ENCODE data around the gene MEGF11. TPM values are rescaled to one million over a fixed set of nuclear protein-coding genes. Genes with fewer than 3 reads are reported as not detected.

MEGF11 gene
- total RNA-seq, 3 donors from 2014 or later (not counting 1 experiment from before 2014, with no cell fraction given), result not detected

GRCh38 chr15:66100761-66101160 is 152.8 kb downstream of the MEGF11 start:
- no peaks in the 10 kb centered on the region for H3K9me3 ChIP-seq (ENCODE audit: control insufficient read depth, insufficient read depth, low read length)
- no peaks in the 10 kb centered on the region for H3K4me1 Mint-ChIP-seq
- no peaks in the 10 kb centered on the region for H3K9me3 Mint-ChIP-seq
- H3K27ac Mint-ChIP-seq, result no peak overlapping the region
- no peaks in the 10 kb centered on the region for H3K27me3 ChIP-seq (ENCODE audit: control insufficient read depth, insufficient read depth, low read length)
- no peak overlapping the region for H3K27ac ChIP-seq (ENCODE audit: low read length)
- TF ChIP-seq, protein P1, sequence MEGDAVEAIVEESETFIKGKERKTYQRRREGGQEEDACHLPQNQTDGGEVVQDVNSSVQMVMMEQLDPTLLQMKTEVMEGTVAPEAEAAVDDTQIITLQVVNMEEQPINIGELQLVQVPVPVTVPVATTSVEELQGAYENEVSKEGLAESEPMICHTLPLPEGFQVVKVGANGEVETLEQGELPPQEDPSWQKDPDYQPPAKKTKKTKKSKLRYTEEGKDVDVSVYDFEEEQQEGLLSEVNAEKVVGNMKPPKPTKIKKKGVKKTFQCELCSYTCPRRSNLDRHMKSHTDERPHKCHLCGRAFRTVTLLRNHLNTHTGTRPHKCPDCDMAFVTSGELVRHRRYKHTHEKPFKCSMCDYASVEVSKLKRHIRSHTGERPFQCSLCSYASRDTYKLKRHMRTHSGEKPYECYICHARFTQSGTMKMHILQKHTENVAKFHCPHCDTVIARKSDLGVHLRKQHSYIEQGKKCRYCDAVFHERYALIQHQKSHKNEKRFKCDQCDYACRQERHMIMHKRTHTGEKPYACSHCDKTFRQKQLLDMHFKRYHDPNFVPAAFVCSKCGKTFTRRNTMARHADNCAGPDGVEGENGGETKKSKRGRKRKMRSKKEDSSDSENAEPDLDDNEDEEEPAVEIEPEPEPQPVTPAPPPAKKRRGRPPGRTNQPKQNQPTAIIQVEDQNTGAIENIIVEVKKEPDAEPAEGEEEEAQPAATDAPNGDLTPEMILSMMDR (IDR thresholded peaks at IDR 0.05), result no peak
- intact Hi-C loops (cut with micrococcal nuclease), result no loop called here
- H3K36me3 Mint-ChIP-seq, result no peaks in the 10 kb centered on the region
- H3K4me3 Mint-ChIP-seq, result no peak overlapping the region
- ATAC-seq, result no peak
- no peak for DNase-seq
- WGBS (ENCODE audit: insufficient coverage), result 80% methylated on average over 10 of the region's 10 CpGs
- peaks cover 6 to 26% of the 10 kb centered on the region in 2 donors for H3K27me3 Mint-ChIP-seq (ENCODE audit: low read depth in 2 of 2)
- no peaks in the 10 kb centered on the region for H3K36me3 ChIP-seq (ENCODE audit: control insufficient read depth, insufficient read depth, low read length)
- H3K4me1 ChIP-seq (ENCODE audit: control insufficient read depth, insufficient read depth, low read length), result no peaks in the 10 kb centered on the region
- H3K4me3 ChIP-seq (ENCODE audit: low read length), result no peak overlapping the region

DNA sequence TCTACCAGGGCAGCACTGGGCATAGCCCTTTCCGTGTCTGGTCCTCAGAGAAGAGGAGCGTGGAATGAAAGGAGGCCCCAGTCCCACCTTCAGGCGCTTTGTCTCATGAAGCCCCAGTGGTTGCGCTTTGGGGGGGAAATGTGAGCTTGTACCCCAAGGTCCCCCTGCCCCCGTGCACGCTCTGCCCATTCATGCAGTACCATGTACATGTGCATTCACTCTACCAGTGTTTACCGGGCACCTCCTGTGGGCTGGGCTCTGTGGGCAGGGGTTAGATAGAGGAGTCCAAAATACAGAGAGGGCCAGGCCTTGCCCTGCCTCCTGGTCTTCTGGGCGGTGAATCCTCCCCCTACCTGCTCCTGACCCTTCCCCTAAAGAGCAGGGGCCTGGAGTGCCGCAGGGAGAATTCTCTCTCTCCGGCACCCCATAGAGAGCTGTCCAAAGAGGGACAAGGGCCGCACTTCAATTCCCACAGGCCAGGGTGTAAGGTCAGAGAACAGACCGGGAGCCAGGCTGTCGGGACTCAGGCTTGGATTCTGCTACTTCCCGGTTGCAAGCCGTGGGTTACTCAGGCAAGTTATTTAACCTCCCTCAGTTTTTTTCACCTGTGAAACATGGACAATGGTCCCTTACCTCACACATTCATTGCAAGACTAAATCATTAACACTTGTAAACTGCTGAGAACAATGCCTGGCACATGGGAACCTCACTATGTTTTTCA is 153.4 kb downstream of the MEGF11 start:
- Histone ChIP-seq H3K27me3 (ENCODE audit: control insufficient read depth, insufficient read depth, low read length) (no peaks in the 10 kb centered on the region), H3K4me1 (ENCODE audit: control insufficient read depth, insufficient read depth, low read length) (no peaks in the 10 kb centered on the region), H3K4me3 (ENCODE audit: low read length) (no peak overlapping the region), H3K9me3 (ENCODE audit: control insufficient read depth, insufficient read depth, low read length) (no peaks in the 10 kb centered on the region), H3K27ac (ENCODE audit: low read length) (no peak overlapping the region), H3K36me3 (ENCODE audit: control insufficient read depth, insufficient read depth, low read length) (no peaks in the 10 kb centered on the region)
- TF ChIP-seq, protein P1 (IDR thresholded peaks at IDR 0.05), result no peak
- no peak for DNase-seq
- Mint-ChIP-seq H3K36me3 (no peaks in the 10 kb centered on the region), H3K4me1 (no peaks in the 10 kb centered on the region), H3K9me3 (no peaks in the 10 kb centered on the region), H3K27me3 (ENCODE audit: low read depth in 2 of 2) (peaks cover 8 to 26% of the 10 kb centered on the region in 2 donors), H3K27ac (no peak overlapping the region), H3K4me3 (no peak overlapping the region)
- ATAC-seq, result no peak
- WGBS (ENCODE audit: insufficient coverage), result 85% methylated on average over 15 of the region's 15 CpGs
- intact Hi-C loops (cut with micrococcal nuclease), result no loop called here

DNA sequence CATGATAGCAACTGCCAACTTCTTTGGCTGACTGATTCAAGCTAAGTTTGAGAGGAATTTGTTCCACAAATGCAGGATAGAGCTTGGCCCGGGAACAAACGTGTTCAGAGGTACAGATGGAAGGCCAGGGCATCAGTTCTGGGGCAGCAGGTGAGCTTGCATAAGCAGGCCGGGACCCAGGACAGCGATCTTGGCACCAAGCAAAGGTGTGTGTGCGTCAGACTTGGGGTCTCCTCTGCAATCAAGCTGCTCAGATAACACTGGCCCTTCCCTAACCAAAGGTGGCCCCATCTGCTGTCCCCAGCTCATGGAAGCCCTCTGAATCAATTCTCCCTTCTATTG is 155.6 kb downstream of the MEGF11 start:
- Histone ChIP-seq H3K4me3 (ENCODE audit: low read length) (no peak overlapping the region), H3K27me3 (ENCODE audit: control insufficient read depth, insufficient read depth, low read length) (no peaks in the 10 kb centered on the region), H3K9me3 (ENCODE audit: control insufficient read depth, insufficient read depth, low read length) (no peaks in the 10 kb centered on the region), H3K4me1 (ENCODE audit: control insufficient read depth, insufficient read depth, low read length) (no peaks in the 10 kb centered on the region), H3K36me3 (ENCODE audit: control insufficient read depth, insufficient read depth, low read length) (no peaks in the 10 kb centered on the region), H3K27ac (ENCODE audit: low read length) (no peak overlapping the region)
- Mint-ChIP-seq H3K27ac (no peak overlapping the region), H3K27me3 (ENCODE audit: low read depth in 2 of 2) (peaks cover 2 to 26% of the 10 kb centered on the region in 2 donors), H3K9me3 (no peaks in the 10 kb centered on the region), H3K4me3 (no peak overlapping the region), H3K4me1 (no peaks in the 10 kb centered on the region), H3K36me3 (no peaks in the 10 kb centered on the region)
- no peak for ATAC-seq
- TF ChIP-seq, protein P1 (IDR thresholded peaks at IDR 0.05), result no peak
- intact Hi-C loops (cut with micrococcal nuclease), result no loop called here
- no peak for DNase-seq
- WGBS (ENCODE audit: insufficient coverage), result 68% methylated on average over 5 of the region's 5 CpGs
